ENCODE results near the gene KNDC1.
"Not testable (repeated sequence)": the region's sequence is repeated elsewhere in the genome, so short reads cannot be mapped to it uniquely, and the experiment has no call there.

KNDC1 gene

GRCh38 chr10:133162910-133163856 is 3.2 kb downstream of the KNDC1 start:
- no peak for DNase-seq

DNA sequence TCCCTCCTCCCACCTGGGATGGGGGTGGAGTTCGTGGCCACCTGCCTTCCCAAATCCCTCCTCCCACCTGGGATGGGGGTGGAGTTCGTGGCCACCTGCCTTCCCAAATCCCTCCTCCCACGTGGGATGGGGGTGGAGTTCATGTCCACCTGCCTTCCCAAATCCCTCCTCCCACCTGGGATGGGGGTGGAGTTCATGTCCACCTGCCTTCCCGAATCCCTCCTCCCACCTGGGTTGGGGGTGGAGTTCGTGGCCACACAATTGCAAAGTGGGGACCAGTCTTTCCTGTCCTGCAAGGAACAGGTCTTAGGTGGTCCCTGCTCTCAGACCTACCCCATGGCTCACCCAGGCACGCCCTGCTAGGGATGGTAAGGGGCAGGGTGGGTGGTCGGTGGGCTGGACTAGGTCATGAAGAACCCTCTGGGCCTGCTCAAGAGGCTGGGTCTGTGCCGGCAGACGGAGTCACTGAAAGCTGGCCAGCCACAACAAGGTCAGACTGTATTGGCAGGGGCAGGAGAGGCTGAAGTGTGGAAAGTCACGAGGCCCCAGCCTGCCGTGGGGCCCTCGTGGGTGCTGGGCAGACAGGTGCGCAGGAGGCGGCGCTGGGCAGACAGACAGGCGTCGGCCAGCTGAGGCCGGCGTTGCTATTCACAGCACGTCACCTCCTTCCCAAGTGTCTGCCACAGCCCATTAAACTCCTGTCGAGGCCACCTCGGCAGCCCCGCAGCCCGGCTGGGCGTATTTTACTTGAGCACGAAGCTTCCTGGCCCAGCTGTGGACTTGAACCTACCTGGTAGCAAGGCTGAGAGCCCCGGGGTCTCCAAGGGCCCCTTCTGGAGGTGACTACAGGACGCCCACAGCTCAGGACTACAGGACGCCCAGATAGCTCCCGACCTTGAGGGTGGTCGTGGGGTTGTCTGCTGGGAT is 4.1 kb downstream of the KNDC1 start:
- DNase-seq: no peak

DNA sequence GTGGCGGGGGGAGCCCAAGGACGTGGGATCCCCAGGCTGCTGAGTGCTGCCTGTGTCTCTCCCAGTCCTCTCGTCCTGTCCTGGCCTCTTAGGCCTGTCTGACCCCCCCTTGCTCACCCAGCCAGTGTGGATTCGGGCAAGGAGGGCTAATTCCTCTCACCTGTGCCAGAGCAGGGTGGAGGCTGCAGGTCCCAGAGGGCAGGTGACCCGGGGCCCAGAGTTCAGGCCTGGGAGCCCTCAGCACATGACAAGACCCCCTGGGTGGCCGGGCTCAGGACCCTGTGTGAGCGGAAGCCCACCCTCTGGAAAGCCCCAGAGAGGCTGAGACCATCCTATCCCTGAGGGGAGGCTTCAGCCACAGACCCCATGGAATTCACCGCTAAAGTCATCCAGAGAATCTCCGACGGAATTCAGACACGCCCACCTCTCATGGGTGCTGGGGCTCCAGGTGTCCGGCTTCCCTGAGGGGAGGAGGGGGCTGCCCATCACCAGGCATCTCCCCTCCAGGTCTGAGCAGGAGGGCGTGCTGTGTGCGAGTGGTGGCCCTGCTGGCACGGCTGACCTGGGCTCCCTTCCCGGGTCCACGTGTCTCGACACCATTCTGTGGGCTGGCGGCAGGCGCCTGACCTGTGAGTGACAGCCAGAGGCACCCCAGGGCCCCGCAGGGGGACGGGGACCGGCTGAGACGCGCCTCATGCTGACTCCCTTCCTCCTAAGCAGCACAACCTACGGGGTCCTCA is 5.0 kb downstream of the KNDC1 start:
- DNase-seq: no peak

- no peak for DNase-seq
Observed at GRCh38 chr10:133165556-133166503, 5.8 kb downstream of the KNDC1 start.

DNA sequence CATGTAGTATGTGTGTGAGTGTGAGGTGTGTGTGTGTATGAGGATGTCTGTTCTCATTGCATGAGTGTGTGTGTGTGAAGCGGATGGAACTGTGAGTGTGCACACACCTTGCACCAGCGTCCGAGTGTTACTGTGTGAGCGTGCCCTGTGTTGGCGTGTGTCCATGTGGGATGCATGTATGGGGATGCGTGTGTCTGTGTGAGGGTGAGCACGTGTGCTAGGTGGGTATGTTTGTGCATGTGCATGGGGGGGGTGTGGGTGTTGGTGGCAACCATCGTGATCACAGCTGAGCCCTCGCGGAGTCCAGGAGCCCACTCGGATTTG is 6.4 kb downstream of the KNDC1 start:
- no peak for DNase-seq

DNA sequence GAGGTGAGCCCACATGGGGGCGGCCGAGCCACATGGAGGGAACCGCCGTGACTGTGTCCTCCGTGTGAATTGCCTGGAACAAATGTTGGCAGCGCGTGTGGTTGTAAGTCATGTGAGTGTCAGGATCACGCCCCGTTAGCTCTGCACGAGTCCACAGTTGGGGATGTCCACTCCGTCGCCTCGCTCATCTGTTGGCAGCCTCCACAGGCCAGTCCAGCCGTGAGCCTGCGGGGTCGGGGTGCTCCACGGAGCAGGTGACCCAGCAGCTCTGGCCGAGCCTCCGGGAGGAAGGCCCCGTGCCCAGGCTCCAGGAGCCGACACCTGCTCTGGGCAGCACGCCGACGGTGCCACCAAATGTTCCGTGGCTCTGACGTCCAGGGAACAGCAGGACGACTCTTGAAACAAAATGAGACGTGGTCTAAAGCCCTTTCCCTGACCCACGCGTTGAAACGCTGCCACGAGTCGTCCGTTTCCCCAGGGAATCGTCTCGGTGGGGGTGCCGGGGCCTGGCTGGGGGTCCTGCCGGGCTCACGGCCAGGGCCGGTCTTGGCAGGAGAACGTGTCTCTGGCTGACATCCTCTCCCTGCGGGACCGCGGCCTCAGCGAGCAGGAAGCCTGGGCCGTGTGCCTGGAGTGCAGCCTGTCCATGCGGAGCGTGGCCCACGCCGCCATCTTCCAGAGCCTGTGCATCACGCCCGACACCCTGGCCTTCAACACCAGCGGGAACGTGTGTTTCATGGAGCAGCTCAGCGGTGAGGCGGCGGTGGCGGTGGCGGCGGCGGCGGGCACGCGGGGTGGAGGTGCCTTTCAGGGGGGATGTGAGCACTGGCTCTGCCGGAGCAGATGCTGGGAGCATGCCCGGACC is 7.0 kb downstream of the KNDC1 start:
- DNase-seq: no peak

- DNase-seq: no peak
Observed at GRCh38 chr10:133167693-133168616, 7.9 kb downstream of the KNDC1 start.

GRCh38 chr10:133168617-133169031 is 8.6 kb downstream of the KNDC1 start:
- no peak for DNase-seq

DNA sequence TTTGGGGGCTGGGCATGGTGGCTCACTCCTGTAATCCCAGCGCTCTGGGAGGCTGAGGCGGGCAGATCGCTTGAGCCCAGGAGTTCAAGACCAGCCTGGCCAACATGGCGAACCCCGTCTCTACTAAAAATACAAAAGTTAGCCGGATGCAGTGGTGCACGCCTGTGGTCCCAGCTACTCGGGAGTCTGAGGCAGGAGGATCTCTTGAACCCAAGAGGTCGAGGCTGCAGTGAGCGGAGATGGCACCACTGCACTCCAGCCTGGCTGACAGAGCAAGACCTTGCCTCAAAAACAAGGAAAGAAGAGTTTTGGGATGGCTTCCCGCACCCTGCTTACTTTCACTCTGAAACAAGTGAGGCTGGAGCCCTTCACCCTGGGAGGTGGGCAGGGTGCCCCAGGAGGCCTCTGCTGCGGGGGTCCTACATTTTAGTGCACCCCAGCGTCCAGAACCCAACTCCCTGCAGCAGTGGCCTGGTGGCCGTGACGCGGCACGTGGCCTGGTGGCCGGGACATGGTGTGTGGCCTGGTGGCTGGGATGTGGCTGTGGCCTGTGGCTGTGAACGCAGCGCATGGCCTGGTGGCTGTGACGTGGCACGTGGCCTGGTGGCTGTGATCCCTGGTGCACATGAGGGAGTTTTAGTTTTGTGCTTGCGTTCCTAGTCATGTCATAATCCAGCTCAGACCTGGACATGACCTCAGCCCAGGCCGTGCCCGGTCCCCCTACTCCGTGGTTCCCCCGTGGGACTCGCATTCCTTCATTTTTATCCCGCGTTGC is 9.3 kb downstream of the KNDC1 start:
- DNase-seq: no peak

DNA sequence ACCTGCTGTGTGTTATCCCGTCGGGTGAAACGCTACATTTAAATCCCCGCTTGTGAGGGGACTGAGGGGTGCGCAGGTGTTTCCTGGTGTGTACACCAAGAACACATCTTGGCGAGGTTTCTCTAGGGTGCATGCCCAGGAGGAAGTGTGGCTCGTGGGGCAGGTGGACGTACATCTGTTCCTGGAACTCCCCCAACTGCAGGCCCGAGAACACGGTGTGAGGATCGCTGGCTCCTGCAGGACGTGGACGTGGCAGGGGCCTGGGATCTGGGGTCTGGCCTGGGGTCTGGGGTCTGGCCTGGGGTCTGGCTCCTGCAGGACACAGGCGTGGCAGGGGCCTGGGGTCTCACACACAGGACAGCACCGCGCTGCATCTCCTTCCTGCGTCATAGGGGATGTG is 10.1 kb downstream of the KNDC1 start:
- DNase-seq: no peak

- DNase-seq: no peak
Observed at GRCh38 chr10:133173860-133174640, 14.0 kb downstream of the KNDC1 start.

- DNase-seq: no peak
Observed at GRCh38 chr10:133174689-133175263, 14.8 kb downstream of the KNDC1 start.

GRCh38 chr10:133175624-133176023 is 15.6 kb downstream of the KNDC1 start:
- not testable (repeated sequence) for DNase-seq

- no peak for DNase-seq
Observed at GRCh38 chr10:133176546-133176945, 16.5 kb downstream of the KNDC1 start.

GRCh38 chr10:133177380-133178157 is 17.6 kb downstream of the KNDC1 start:
- no peak for DNase-seq

GRCh38 chr10:133178357-133179127 is 18.5 kb downstream of the KNDC1 start:
- DNase-seq: no peak

Data from NCI-H1092 treated with DMSO at 0.1 percent for 48 hours (cell line).